Measurements from ENCODE around the gene CDH11.

CDH11 gene

DNA sequence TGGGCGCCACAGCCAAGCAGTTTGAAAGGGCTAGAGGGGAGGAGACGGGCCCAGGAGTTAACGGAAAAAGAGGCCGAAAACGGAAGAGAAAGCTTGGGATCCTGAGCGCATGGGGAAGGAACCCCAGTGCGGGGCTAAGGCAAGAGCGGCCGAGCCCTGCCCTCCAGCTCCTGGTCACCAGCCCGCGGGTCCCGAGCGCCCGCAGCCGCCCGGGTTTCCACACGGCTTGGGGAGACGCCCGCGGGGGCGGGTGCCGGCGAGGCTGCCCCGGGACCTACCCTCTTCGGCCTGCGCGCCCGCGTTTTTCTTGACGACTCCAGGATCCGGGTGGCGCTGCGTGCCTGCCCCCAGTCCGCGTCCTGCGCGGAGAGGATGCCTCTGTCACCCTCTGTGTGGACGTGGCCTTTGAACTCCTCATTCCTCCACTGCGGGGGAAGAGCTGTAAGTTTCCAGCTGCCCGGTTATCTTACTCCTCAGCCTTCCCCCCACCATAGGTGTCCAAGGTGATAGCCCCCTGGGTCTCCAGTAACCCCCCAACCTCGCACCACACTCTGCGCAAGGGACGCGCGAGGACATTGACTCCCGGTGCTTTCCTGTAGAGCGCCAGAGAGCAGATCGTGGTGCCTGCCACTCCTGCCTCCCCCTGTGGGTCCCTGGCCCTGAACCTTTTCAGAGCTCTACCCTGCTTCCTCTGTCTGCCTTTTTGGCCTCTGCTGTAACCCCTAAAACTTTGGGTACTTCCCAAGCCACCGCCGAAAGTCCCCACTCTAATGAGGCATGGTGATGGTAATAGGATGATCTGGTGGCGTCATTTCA lies 1.7 kb upstream of the CDH11 start:
- DNase-seq (ENCODE audit: extremely low spot score): no peak
- POLR2A ChIA-PET: no interaction called here
- TF ChIP-seq L3MBTL2 (conservative IDR thresholded peaks at IDR 0.05) (no peak), PKNOX1 (IDR thresholded peaks at IDR 0.05) (no peak)
- CTCF ChIA-PET: no interaction called here

DNA sequence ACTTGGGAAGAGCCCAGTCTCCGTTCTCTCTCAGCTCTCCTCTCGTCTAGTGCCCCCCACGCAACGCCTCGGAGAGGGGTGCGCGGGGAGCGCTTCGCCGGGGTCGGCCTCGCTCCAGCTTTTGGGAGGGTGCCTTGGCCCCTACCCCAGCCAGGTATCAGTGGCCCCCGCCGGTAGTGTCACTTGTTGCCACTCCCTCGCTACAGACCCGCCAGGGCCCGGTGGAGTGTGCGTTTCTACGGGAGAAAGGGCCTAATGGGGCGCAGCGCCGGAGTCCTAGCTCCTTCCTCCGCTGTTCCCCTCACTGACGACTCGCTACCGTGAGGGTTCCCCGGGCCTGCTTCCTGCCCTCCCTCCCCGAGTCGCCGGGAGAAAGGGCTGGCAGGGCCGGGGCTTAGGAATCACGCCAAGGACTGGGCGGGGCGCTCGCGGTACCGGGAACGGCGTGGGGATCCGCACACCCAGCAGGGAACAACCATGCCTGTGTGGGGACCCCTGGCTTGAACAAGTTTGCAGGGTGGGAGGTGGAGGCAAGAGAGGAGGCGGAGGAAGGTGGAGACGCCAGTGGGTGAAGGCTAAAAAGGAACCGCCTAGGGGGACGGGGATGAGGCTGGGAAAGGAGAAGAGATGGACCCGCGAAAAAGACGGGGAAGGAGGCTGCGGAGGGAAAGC lies 997 bp upstream of the CDH11 start:
- POLR2A ChIA-PET: no interaction called here
- TF ChIP-seq LEF1 (IDR thresholded peaks at IDR 0.05; ENCODE audit: borderline replicate concordance) (no peak), NFRKB (IDR thresholded peaks at IDR 0.05) (no peak), BHLHE40 (IDR thresholded peaks at IDR 0.05; ENCODE audit: borderline replicate concordance) (no peak), PKNOX1 (IDR thresholded peaks at IDR 0.05) (no peak)
- CTCF ChIA-PET: no interaction called here
- no peak for DNase-seq (ENCODE audit: extremely low spot score)

GRCh38 chr16:65120831-65121721 lies 787 bp downstream of the CDH11 start:
- ChIA-PET CTCF (no interaction called here), POLR2A (no interaction called here)
- DNase-seq (ENCODE audit: extremely low spot score): no peak
- TF ChIP-seq LEF1 (IDR thresholded peaks at IDR 0.05; ENCODE audit: borderline replicate concordance) (no peak), TARDBP (IDR thresholded peaks at IDR 0.05) (no peak), BHLHE40 (IDR thresholded peaks at IDR 0.05; ENCODE audit: borderline replicate concordance) (no peak), ELF4 (IDR thresholded peaks at IDR 0.05) (no peak), NFRKB (IDR thresholded peaks at IDR 0.05) (no peak)

- CTCF ChIA-PET: no interaction called here
- no peak for TF ChIP-seq PKNOX1 (IDR thresholded peaks at IDR 0.05)
- no peak for TF ChIP-seq HDGF (IDR thresholded peaks at IDR 0.05; ENCODE audit: borderline replicate concordance)
- TF ChIP-seq CTBP1 (IDR thresholded peaks at IDR 0.05; ENCODE audit: borderline replicate concordance): no peak
- no peak for TF ChIP-seq TARDBP (IDR thresholded peaks at IDR 0.05)
- no peak for TF ChIP-seq L3MBTL2 (conservative IDR thresholded peaks at IDR 0.05)
- TF ChIP-seq SUZ12 (IDR thresholded peaks at IDR 0.05): no peak
- no peak for TF ChIP-seq SP1 (IDR thresholded peaks at IDR 0.05)
- no peak for TF ChIP-seq ARNT (IDR thresholded peaks at IDR 0.05)
- no peak for TF ChIP-seq FOXK2 (IDR thresholded peaks at IDR 0.05)
- TF ChIP-seq NFRKB (IDR thresholded peaks at IDR 0.05): no peak
- no peak for TF ChIP-seq FOXA1 (IDR thresholded peaks at IDR 0.05)
- TF ChIP-seq ZNF384 (IDR thresholded peaks at IDR 0.05): no peak
- TF ChIP-seq LEF1 (IDR thresholded peaks at IDR 0.05; ENCODE audit: borderline replicate concordance): no peak
- no peak for TF ChIP-seq FOXM1 (IDR thresholded peaks at IDR 0.05; ENCODE audit: borderline replicate concordance)
- no peak for TF ChIP-seq ELF4 (IDR thresholded peaks at IDR 0.05)
- no peak for TF ChIP-seq BHLHE40 (IDR thresholded peaks at IDR 0.05; ENCODE audit: borderline replicate concordance)
- no peak for DNase-seq (ENCODE audit: extremely low spot score)
- POLR2A ChIA-PET: no interaction called here
Observed at GRCh38 chr16:65120461-65120830, 1.4 kb downstream of the CDH11 start.

GRCh38 chr16:65119901-65120401 lies 1.9 kb downstream of the CDH11 start:
- ChIA-PET CTCF (no interaction called here), POLR2A (no interaction called here)
- no peak for DNase-seq (ENCODE audit: extremely low spot score)
- TF ChIP-seq SUZ12 (IDR thresholded peaks at IDR 0.05) (no peak), FOXM1 (IDR thresholded peaks at IDR 0.05; ENCODE audit: borderline replicate concordance) (no peak), CTBP1 (IDR thresholded peaks at IDR 0.05; ENCODE audit: borderline replicate concordance) (no peak), ARNT (IDR thresholded peaks at IDR 0.05) (no peak), NFRKB (IDR thresholded peaks at IDR 0.05) (no peak), FOXK2 (IDR thresholded peaks at IDR 0.05) (no peak), TARDBP (IDR thresholded peaks at IDR 0.05) (no peak), L3MBTL2 (conservative IDR thresholded peaks at IDR 0.05) (no peak), ELF4 (IDR thresholded peaks at IDR 0.05) (no peak), FOXA1 (IDR thresholded peaks at IDR 0.05) (no peak), HDGF (IDR thresholded peaks at IDR 0.05; ENCODE audit: borderline replicate concordance) (no peak), PKNOX1 (IDR thresholded peaks at IDR 0.05) (no peak), ZNF384 (IDR thresholded peaks at IDR 0.05) (no peak)

Data from HEK293T (cell line).